ENCODE data around the gene SDR9C7.
"Not testable (repeated sequence)": the region's sequence is repeated elsewhere in the genome, so short reads cannot be mapped to it uniquely, and the experiment has no call there.

Gene SDR9C7

GRCh38 chr12:56954057-56954957 lies 20.1 kb upstream of the SDR9C7 start:
- no peak for DNase-seq (ENCODE audit: low read depth in 2 of 3, low spot score in 2 of 3)

- no peak for DNase-seq (ENCODE audit: low read depth in 2 of 3, low spot score in 2 of 3)
Observed at GRCh38 chr12:56953314-56953713, 19.1 kb upstream of the SDR9C7 start.

GRCh38 chr12:56951582-56952339 lies 17.6 kb upstream of the SDR9C7 start:
- no peak for DNase-seq (ENCODE audit: low read depth in 2 of 3, low spot score in 2 of 3)

- no peak for DNase-seq (ENCODE audit: low read depth in 2 of 3, low spot score in 2 of 3)
Observed at GRCh38 chr12:56948881-56949280, 14.7 kb upstream of the SDR9C7 start.

- no peak for DNase-seq (ENCODE audit: low read depth in 2 of 3, low spot score in 2 of 3)
Observed at GRCh38 chr12:56948457-56948777, 14.2 kb upstream of the SDR9C7 start.

- no peak for DNase-seq (ENCODE audit: low read depth in 2 of 3, low spot score in 2 of 3)
Observed at GRCh38 chr12:56947633-56948456, 13.6 kb upstream of the SDR9C7 start.

GRCh38 chr12:56943878-56944277 lies 9.7 kb upstream of the SDR9C7 start:
- DNase-seq (ENCODE audit: low read depth in 2 of 3, low spot score in 2 of 3) = no peak

GRCh38 chr12:56943374-56943773 lies 9.2 kb upstream of the SDR9C7 start:
- DNase-seq (ENCODE audit: low read depth in 2 of 3, low spot score in 2 of 3) = not testable (repeated sequence)

- DNase-seq (ENCODE audit: low read depth in 2 of 3, low spot score in 2 of 3) = no peak
Observed at GRCh38 chr12:56941299-56942017, 7.2 kb upstream of the SDR9C7 start.

GRCh38 chr12:56940942-56941298 lies 6.7 kb upstream of the SDR9C7 start:
- DNase-seq (ENCODE audit: low read depth in 2 of 3, low spot score in 2 of 3) = not testable (repeated sequence)

- DNase-seq (ENCODE audit: low read depth in 2 of 3, low spot score in 2 of 3) = no peak
Observed at GRCh38 chr12:56935752-56936151, 1.5 kb upstream of the SDR9C7 start.

GRCh38 chr12:56935157-56935556 lies 949 bp upstream of the SDR9C7 start:
- DNase-seq (ENCODE audit: low read depth in 2 of 3, low spot score in 2 of 3) = no peak

- no peak for DNase-seq (ENCODE audit: low read depth in 2 of 3, low spot score in 2 of 3)
Observed at GRCh38 chr12:56932867-56933266, 1.3 kb downstream of the SDR9C7 start.

- no peak for DNase-seq (ENCODE audit: low read depth in 2 of 3, low spot score in 2 of 3)
Observed at GRCh38 chr12:56932146-56932545, 2.1 kb downstream of the SDR9C7 start.

- DNase-seq (ENCODE audit: low read depth in 2 of 3, low spot score in 2 of 3) = no peak
Observed at GRCh38 chr12:56931474-56931978, 2.7 kb downstream of the SDR9C7 start.

- DNase-seq (ENCODE audit: low read depth in 2 of 3, low spot score in 2 of 3) = no peak
Observed at GRCh38 chr12:56930241-56930640, 4.0 kb downstream of the SDR9C7 start.

GRCh38 chr12:56929780-56930179 lies 4.4 kb downstream of the SDR9C7 start:
- DNase-seq (ENCODE audit: low read depth in 2 of 3, low spot score in 2 of 3) = no peak

- DNase-seq (ENCODE audit: low read depth in 2 of 3, low spot score in 2 of 3) = no peak
Observed at GRCh38 chr12:56928262-56928661, 5.9 kb downstream of the SDR9C7 start.

GRCh38 chr12:56927281-56927680 lies 6.9 kb downstream of the SDR9C7 start:
- no peak for DNase-seq (ENCODE audit: low read depth in 2 of 3, low spot score in 2 of 3)

GRCh38 chr12:56922031-56922430 lies 12.2 kb downstream of the SDR9C7 start:
- no peak for DNase-seq (ENCODE audit: low read depth in 2 of 3, low spot score in 2 of 3)

GRCh38 chr12:56921346-56921745 lies 12.9 kb downstream of the SDR9C7 start:
- DNase-seq (ENCODE audit: low read depth in 2 of 3, low spot score in 2 of 3) = no peak

Data from activated CD8-positive, alpha-beta memory T cell treated with anti-CD3 and anti-CD28 coated beads for 48 hours (primary cell).